HepG2 (cell line): ENCODE measurements around the gene UGCG. TPM values are rescaled to one million over a fixed set of nuclear protein-coding genes. Genes with fewer than 3 reads are reported as not detected.

Experiments
- ATAC-seq: fragments of 200-7000 bp; cut with Tn5 transposase; 3 replicates; pipeline ENCODE4 v1.9.1; 2020; ENCODE audit warnings: mild to moderate bottlenecking, moderate library complexity
- BruUV-seq: library from RNA; stranded (reverse); fragments of 400-500 nt; replicated peaks from 2 replicates; lab custom pipeline; 2021; lab: Mats Ljungman, UMichigan
- CTCF ChIA-PET: fragments of 300-600 bp; formaldehyde crosslinking; extraction: SDS; loops from one replicate; lab custom pipeline; 2021; ENCODE audit warnings: low total read pairs, inconsistent platforms, low intra/inter-chr PET ratio; lab: Yijun Ruan, JAX
- POLR2A ChIA-PET: fragments of 350-600 bp; sonication (Branson Sonifier 250); formaldehyde crosslinking; loops from one replicate; lab custom pipeline; 2020; ENCODE audit warnings: antibody characterized with exemption, inconsistent platforms; lab: Yijun Ruan, JAX
- DNase-seq: peaks from one replicate; pipeline ENCODE4 v3.0.0-alpha.2; 2015; ENCODE audit warnings: low spot score
- FAIRE-seq: peaks from 3 replicates; lab custom pipeline; 2011; peaks lifted over from hg19 to GRCh38; lab: Jason Lieb, UNC
- H2AFZ ChIP-seq: one replicate; pipeline ENCODE4 v1.6.1; 2011; ENCODE audit warnings: low read length, inconsistent platforms
- H3K27ac ChIP-seq: fragments of 300-600 bp; 3 replicates; pipeline ENCODE4 v1.8.0; 2011; ENCODE audit warnings: mixed run types, mild to moderate bottlenecking, mixed read lengths, low read length, inconsistent platforms; ENCODE audit not compliant: insufficient read depth; ENCODE audit errors: extremely low read length
- H3K27me3 ChIP-seq, 2 experiments: fragments of 200-600 bp in 1 of 2; 2 replicates in 1 of 2; 3 replicates in 1 of 2; pipeline versions ENCODE4 v1.6.0 to v1.8.0; 2011; ENCODE audit warnings: low read length in 2 of 2, mild to moderate bottlenecking in 2 of 2, moderate library complexity in 2 of 2, inconsistent platforms in 1 of 2; ENCODE audit not compliant: insufficient read depth in 2 of 2, control insufficient read depth in 1 of 2
- H3K36me3 ChIP-seq, 2 experiments: fragments of 200-600 bp in 1 of 2; replicated peaks in 1 of 2; 2 replicates in 1 of 2; 3 replicates in 1 of 2; pipeline versions ENCODE4 v1.5.1 to v1.8.0; 2011; ENCODE audit warnings: low read length in 2 of 2, inconsistent platforms in 1 of 2; ENCODE audit not compliant: insufficient read depth in 2 of 2, control insufficient read depth in 1 of 2
- H3K4me1 ChIP-seq: 2 replicates; pipeline ENCODE4 v1.5.1; 2012; ENCODE audit warnings: low read length, inconsistent platforms; ENCODE audit not compliant: insufficient read depth
- H3K4me2 ChIP-seq: 2 replicates; pipeline ENCODE4 v1.6.0; 2011; ENCODE audit warnings: low read depth, low read length, inconsistent platforms
- H3K4me3 ChIP-seq, 3 experiments: fragments of 200-600 bp in 1 of 3; sonication (generic), shearing (Covaris generic) in 1 of 3; replicated peaks in 1 of 3; 2 replicates each; pipeline ENCODE4 v1.5.1; 2011 to 2016; ENCODE audit warnings: low read length in 3 of 3, inconsistent platforms in 2 of 3, low read depth in 2 of 3, mild to moderate bottlenecking in 2 of 3, control low read depth in 1 of 3, mixed read lengths in 1 of 3; ENCODE audit not compliant: insufficient read depth in 1 of 3
- H3K79me2 ChIP-seq: one replicate; pipeline ENCODE4 v1.6.1; 2011; ENCODE audit warnings: low read length, inconsistent platforms; ENCODE audit not compliant: insufficient read depth
- H3K9ac ChIP-seq: 2 replicates; pipeline ENCODE4 v1.6.0; 2011; ENCODE audit warnings: mild to moderate bottlenecking, low read depth, low read length, inconsistent platforms; ENCODE audit not compliant: insufficient read depth
- H3K9me3 ChIP-seq: 2 replicates; pipeline ENCODE4 v1.5.1; 2012; ENCODE audit warnings: mild to moderate bottlenecking, low read length
- H4K20me1 ChIP-seq: 2 replicates; pipeline ENCODE4 v1.6.0; 2011; ENCODE audit warnings: inconsistent platforms, mild to moderate bottlenecking, low read length, moderate library complexity; ENCODE audit not compliant: insufficient read depth
- ELF1 ChIP-seq: sonication (generic); formaldehyde crosslinking; IDR thresholded peaks from 2 replicates; pipeline ENCODE4 v1.4.0; 2020; ENCODE audit warnings: missing genetic modification reagents
- SMARCC2 ChIP-seq: fragments of 450-650 bp; IDR thresholded peaks from 2 replicates; pipeline ENCODE4 v1.6.1; 2017; ENCODE audit warnings: antibody characterized with exemption, mild to moderate bottlenecking
- ZFX ChIP-seq: sonication (generic); formaldehyde crosslinking; IDR thresholded peaks from 2 replicates; pipeline ENCODE4 v1.4.0; 2020; ENCODE audit warnings: mild to moderate bottlenecking, low read depth, missing genetic modification reagents, moderate library complexity
- ZNF558 ChIP-seq: sonication (generic); formaldehyde crosslinking; IDR thresholded peaks from 2 replicates; pipeline ENCODE4 v1.9.0; 2022; ENCODE audit warnings: mild to moderate bottlenecking, missing genetic modification reagents, borderline replicate concordance
- ZNF598 ChIP-seq: sonication (generic); formaldehyde crosslinking; IDR thresholded peaks from 2 replicates; pipeline ENCODE4 v1.5.1; 2020; ENCODE audit warnings: mild to moderate bottlenecking, missing genetic modification reagents, borderline replicate concordance
- ZNF644 ChIP-seq: IDR thresholded peaks from 2 replicates; pipeline ENCODE4 v1.6.1; 2016; ENCODE audit warnings: low read depth
- ZNF850 ChIP-seq: sonication (generic); formaldehyde crosslinking; conservative IDR thresholded peaks from 2 replicates; pipeline ENCODE4 v1.9.0; 2021; ENCODE audit warnings: mild to moderate bottlenecking, missing genetic modification reagents
- WGBS: methylation state at CpG from one replicate; pipeline ENCODE4 v1.1.6; 2017; ENCODE audit warnings: low lambda C conversion rate; 5-methylcytosine and 5-hydroxymethylcytosine counted together
- in situ Hi-C: cut with HindIII; loops from 2 replicates; pipeline ENCODE4 v1.10.0; 2017; ENCODE audit warnings: low pct_unique_long_range_greater_than_20kb; ENCODE audit not compliant: extremely low pct_ligation_motif_present
- intact Hi-C: fragments of 100-400 bp; cut with micrococcal nuclease; formaldehyde crosslinking; loops from one replicate; pipeline ENCODE4 v1.10.0; 2022; ENCODE audit not compliant: unreplicated experiment
- polyA plus RNA-seq, 8 experiments: library from polyadenylated mRNA; depleted of rRNA in 3 of 8; stranded (reverse) in 7 of 8; unstranded in 1 of 8; fragments of >200 nt; fragmentation: Illumina TruSeq in 4 of 8; extraction: Trizol in 4 of 8; gene quantifications; 2 replicates each; pipeline versions ENCODE4 v1.2.1 to v1.2.3, GENCODE V29; 2011 to 2016; ENCODE audit warnings: low read depth in 4 of 8, missing spikeins in 1 of 8, mixed read lengths in 1 of 8; ENCODE audit not compliant: insufficient read depth in 1 of 8
- total RNA-seq, 5 experiments: library from RNA; depleted of rRNA; stranded (reverse); fragments of >200 nt; fragmentation: Illumina TruSeq; extraction: Trizol; gene quantifications; 2 replicates each; pipeline ENCODE4 v1.2.3, GENCODE V29; 2016; ENCODE audit warnings: low read depth in 1 of 5
- TF ChIP-seq, protein P1 (sequence below): sonication (generic); formaldehyde crosslinking; IDR thresholded peaks from 2 replicates; pipeline ENCODE4 v1.5.0; 2020; ENCODE audit warnings: missing genetic modification reagents, mild to moderate bottlenecking, borderline replicate concordance
- TF ChIP-seq, protein P2 (sequence below): sonication (generic); formaldehyde crosslinking; IDR thresholded peaks from 2 replicates; pipeline ENCODE4 v1.4.0; 2020; ENCODE audit warnings: missing genetic modification reagents
- TF ChIP-seq, protein P3 (sequence below): sonication (generic); formaldehyde crosslinking; IDR thresholded peaks from 2 replicates; pipeline ENCODE4 v1.4.0; 2020; ENCODE audit warnings: missing genetic modification reagents

UGCG gene
- total and polyA plus RNA-seq, 2 of the 13 experiments (the other 11 are each of a cell fraction or from before 2014, with no cell fraction given) = 10.5 to 13.9 TPM

DNA sequence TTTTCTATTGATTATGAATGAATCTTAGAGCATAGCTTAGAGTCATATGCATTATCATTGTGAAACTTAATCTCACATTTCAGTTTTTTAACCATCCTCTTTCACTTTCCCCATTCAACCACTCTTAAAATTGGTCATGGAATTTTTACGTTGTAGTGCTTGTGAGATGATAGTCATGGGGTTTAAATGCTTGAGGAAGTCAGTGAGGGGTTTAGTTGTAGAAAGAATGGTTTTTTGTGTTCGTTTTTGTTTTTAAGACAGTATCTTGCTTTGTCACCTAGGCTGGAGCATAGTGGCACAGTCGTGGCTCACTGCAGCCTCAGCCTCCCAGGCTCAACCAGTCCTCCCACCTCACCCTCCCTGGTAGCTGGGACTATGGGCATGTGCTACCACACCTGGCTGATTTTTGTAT, 19.6 kb downstream of the UGCG start:
- Histone ChIP-seq H3K27ac (no peak overlapping the region), H3K79me2 (peaks cover 24% of the 10 kb centered on the region), H3K27me3 (no peaks in the 10 kb centered on the region), H3K9ac (no peak overlapping the region), H4K20me1 (no peaks in the 10 kb centered on the region), H3K4me2 (no peak overlapping the region), H3K4me3 (no peak overlapping the region), H3K4me1 (peaks cover 16% of the 10 kb centered on the region), H2AFZ (no peak overlapping the region), H3K36me3 (peaks cover 0 to 9% of the 10 kb centered on the region in 2 experiments; a peak in 2 of 5 replicates), H3K9me3 (no peaks in the 10 kb centered on the region)
- DNase-seq (no peak), FAIRE-seq (no peak), ATAC-seq (no peak)
- BruUV-seq = no TSS peak
- WGBS = 96% methylated on average over 3 of the region's 3 CpGs
- ChIA-PET CTCF (no interaction called here), POLR2A (no interaction called here)
- in situ Hi-C loops (no loop called here), intact Hi-C loops (no loop called here)
- no peak for TF ChIP-seq ZNF598 (CRISPR knock-in tag)
- no peak for TF ChIP-seq ZNF644
- TF ChIP-seq, protein P1, sequence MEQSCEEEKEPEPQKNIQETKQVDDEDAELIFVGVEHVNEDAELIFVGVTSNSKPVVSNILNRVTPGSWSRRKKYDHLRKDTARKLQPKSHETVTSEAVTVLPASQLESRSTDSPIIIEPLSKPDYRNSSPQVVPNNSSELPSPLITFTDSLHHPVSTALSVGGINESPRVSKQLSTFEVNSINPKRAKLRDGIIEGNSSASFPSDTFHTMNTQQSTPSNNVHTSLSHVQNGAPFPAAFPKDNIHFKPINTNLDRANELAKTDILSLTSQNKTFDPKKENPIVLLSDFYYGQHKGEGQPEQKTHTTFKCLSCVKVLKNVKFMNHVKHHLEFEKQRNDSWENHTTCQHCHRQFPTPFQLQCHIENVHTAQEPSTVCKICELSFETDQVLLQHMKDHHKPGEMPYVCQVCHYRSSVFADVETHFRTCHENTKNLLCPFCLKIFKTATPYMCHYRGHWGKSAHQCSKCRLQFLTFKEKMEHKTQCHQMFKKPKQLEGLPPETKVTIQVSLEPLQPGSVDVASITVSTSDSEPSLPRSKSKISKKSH (CRISPR knock-in tag) = no peak
- TF ChIP-seq ZFX (CRISPR knock-in tag) = no peak
- no peak for TF ChIP-seq ZNF850
- no peak for TF ChIP-seq ELF1 (CRISPR knock-in tag)
- TF ChIP-seq SMARCC2 = no peak
- TF ChIP-seq, protein P2, sequence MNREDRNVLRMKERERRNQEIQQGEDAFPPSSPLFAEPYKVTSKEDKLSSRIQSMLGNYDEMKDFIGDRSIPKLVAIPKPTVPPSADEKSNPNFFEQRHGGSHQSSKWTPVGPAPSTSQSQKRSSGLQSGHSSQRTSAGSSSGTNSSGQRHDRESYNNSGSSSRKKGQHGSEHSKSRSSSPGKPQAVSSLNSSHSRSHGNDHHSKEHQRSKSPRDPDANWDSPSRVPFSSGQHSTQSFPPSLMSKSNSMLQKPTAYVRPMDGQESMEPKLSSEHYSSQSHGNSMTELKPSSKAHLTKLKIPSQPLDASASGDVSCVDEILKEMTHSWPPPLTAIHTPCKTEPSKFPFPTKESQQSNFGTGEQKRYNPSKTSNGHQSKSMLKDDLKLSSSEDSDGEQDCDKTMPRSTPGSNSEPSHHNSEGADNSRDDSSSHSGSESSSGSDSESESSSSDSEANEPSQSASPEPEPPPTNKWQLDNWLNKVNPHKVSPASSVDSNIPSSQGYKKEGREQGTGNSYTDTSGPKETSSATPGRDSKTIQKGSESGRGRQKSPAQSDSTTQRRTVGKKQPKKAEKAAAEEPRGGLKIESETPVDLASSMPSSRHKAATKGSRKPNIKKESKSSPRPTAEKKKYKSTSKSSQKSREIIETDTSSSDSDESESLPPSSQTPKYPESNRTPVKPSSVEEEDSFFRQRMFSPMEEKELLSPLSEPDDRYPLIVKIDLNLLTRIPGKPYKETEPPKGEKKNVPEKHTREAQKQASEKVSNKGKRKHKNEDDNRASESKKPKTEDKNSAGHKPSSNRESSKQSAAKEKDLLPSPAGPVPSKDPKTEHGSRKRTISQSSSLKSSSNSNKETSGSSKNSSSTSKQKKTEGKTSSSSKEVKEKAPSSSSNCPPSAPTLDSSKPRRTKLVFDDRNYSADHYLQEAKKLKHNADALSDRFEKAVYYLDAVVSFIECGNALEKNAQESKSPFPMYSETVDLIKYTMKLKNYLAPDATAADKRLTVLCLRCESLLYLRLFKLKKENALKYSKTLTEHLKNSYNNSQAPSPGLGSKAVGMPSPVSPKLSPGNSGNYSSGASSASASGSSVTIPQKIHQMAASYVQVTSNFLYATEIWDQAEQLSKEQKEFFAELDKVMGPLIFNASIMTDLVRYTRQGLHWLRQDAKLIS (CRISPR knock-in tag) = no peak
- no peak for TF ChIP-seq ZNF558 (CRISPR knock-in tag)
- TF ChIP-seq, protein P3, sequence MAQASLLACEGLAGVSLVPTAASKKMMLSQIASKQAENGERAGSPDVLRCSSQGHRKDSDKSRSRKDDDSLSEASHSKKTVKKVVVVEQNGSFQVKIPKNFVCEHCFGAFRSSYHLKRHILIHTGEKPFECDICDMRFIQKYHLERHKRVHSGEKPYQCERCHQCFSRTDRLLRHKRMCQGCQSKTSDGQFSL = no peak
